Measurements from ENCODE around the gene C4orf17.

Gene C4orf17

GRCh38 chr4:99571883-99572282 lies 61.1 kb downstream of the C4orf17 start:
- no peak overlapping the region for H4K5ac ChIP-seq (ENCODE audit: low read length)
- H3K4ac ChIP-seq (ENCODE audit: low read depth, low read length) = no peak overlapping the region
- no peak overlapping the region for H2BK5ac ChIP-seq (ENCODE audit: low read length)
- no peak for DNase-seq
- H3K27ac ChIP-seq (ENCODE audit: low read depth, low read length) = no peak overlapping the region
- no peak overlapping the region for H2BK15ac ChIP-seq (replicated peaks; ENCODE audit: low read depth)
- H4K8ac ChIP-seq (ENCODE audit: low read depth, low read length) = no peak overlapping the region
- no peaks in the 10 kb centered on the region for H3K79me2 ChIP-seq (ENCODE audit: control insufficient read depth, insufficient read depth, low read length)
- no peak overlapping the region for H3K9ac ChIP-seq (ENCODE audit: low read length)
- no peak overlapping the region for H3K56ac ChIP-seq (ENCODE audit: low read length)
- H2BK120ac ChIP-seq (ENCODE audit: low read depth, low read length) = no peak overlapping the region
- H3K18ac ChIP-seq (ENCODE audit: low read length) = no peak overlapping the region
- H3K4me3 ChIP-seq (ENCODE audit: low read length) = no peak overlapping the region
- H3K79me1 ChIP-seq (ENCODE audit: low read length) = no peaks in the 10 kb centered on the region
- no peaks in the 10 kb centered on the region for H3K4me1 ChIP-seq (ENCODE audit: control insufficient read depth, low read depth, low read length)
- H3K36me3 ChIP-seq (ENCODE audit: control insufficient read depth, insufficient read depth, low read length) = no peaks in the 10 kb centered on the region
- H3K27me3 ChIP-seq (ENCODE audit: insufficient read depth, low read length, poor library complexity) = no peaks in the 10 kb centered on the region
- H2AK5ac ChIP-seq (ENCODE audit: low read length) = no peak overlapping the region
- no CpG with 5 or more reads among the region's 1 CpG for whole genome bisulfite sequencing (ENCODE audit: extremely low coverage, insufficient coverage, low lambda C conversion rate)
- no peak overlapping the region for H3K23ac ChIP-seq (ENCODE audit: low read length)
- H3K4me2 ChIP-seq (ENCODE audit: low read length) = no peak overlapping the region

DNA sequence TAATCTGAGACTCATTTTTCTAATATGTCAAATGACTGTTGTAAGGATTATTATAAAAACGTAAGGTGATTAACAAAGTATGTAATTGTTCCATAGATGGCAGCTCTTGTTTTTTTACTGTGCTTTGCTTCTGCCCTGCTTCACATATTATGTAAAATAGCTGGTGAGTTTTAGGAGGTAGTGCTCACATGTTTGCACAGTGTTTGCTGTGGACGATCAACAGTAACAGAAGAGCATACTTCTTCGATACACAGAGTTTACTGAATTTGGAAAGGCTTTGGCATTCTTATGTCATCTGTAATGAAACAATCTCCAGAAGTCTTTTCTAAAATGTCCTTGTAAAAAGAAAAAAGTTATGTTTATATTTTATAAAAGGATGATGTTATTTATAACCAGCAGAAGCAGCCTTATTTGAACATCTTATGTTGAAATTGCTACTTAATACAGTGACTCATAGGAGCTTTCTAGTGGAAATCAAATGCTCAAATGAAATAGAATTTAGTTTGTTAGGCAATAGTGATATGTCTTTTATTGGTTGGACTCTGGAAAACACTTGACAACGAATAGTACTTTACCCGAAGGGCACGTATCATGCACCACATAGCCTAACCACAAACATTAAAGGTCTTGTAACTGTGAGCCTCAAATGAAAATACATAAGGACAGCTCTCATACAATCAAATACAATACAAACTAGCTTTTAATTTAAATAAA lies 61.9 kb downstream of the C4orf17 start:
- no peak overlapping the region for H4K5ac ChIP-seq (ENCODE audit: low read length)
- H4K8ac ChIP-seq (ENCODE audit: low read depth, low read length) = no peak overlapping the region
- no peak overlapping the region for H2BK15ac ChIP-seq (replicated peaks; ENCODE audit: low read depth)
- no peaks in the 10 kb centered on the region for H3K36me3 ChIP-seq (ENCODE audit: control insufficient read depth, insufficient read depth, low read length)
- no peaks in the 10 kb centered on the region for H3K79me2 ChIP-seq (ENCODE audit: control insufficient read depth, insufficient read depth, low read length)
- H3K27me3 ChIP-seq (ENCODE audit: insufficient read depth, low read length, poor library complexity) = no peaks in the 10 kb centered on the region
- no peak overlapping the region for H2BK120ac ChIP-seq (ENCODE audit: low read depth, low read length)
- no peak overlapping the region for H2BK5ac ChIP-seq (ENCODE audit: low read length)
- no peak overlapping the region for H3K23ac ChIP-seq (ENCODE audit: low read length)
- no peaks in the 10 kb centered on the region for H3K79me1 ChIP-seq (ENCODE audit: low read length)
- no CpG with 5 or more reads among the region's 6 CpGs for WGBS (ENCODE audit: extremely low coverage, insufficient coverage, low lambda C conversion rate)
- no peak overlapping the region for H3K56ac ChIP-seq (ENCODE audit: low read length)
- DNase-seq = no peak
- no peak overlapping the region for H3K9ac ChIP-seq (ENCODE audit: low read length)
- no peak overlapping the region for H2AK5ac ChIP-seq (ENCODE audit: low read length)
- no peak overlapping the region for H3K27ac ChIP-seq (ENCODE audit: low read depth, low read length)
- H3K4ac ChIP-seq (ENCODE audit: low read depth, low read length) = no peak overlapping the region
- no peak overlapping the region for H3K4me3 ChIP-seq (ENCODE audit: low read length)
- no peak overlapping the region for H3K18ac ChIP-seq (ENCODE audit: low read length)
- no peaks in the 10 kb centered on the region for H3K4me1 ChIP-seq (ENCODE audit: control insufficient read depth, low read depth, low read length)
- no peak overlapping the region for H3K4me2 ChIP-seq (ENCODE audit: low read length)

DNA sequence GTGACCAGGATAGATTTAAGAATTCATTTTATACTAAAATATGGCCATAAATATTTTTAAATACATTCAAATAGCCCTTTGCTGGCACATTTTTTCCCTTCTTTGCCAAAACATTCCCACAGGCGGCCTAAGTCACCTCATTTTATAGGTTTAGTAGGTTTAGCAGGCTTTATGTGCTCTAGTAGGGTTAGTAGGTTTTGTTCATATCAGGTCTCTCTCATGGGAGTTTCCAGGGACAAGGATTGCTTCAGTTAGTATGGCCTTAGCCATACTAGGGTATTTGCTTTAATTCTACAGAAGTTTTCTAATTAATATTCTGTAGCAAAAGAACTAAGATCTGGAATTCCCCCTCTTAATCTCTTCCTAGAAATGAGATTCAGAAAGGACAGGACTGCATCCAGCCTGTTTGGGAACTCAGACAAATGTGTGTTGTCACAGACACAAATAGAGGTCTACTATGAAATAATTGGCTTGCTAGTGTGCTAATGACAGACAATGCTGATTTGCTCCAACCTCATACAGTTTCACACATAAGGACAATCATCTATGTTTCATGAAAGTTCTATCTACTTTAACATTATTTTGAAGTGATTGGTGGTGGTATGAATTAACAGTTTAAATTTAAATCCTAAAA lies 63.0 kb downstream of the C4orf17 start:
- Histone ChIP-seq H2BK5ac (ENCODE audit: low read length) (no peak overlapping the region), H3K4ac (ENCODE audit: low read depth, low read length) (no peak overlapping the region), H3K27ac (ENCODE audit: low read depth, low read length) (no peak overlapping the region), H2BK120ac (ENCODE audit: low read depth, low read length) (no peak overlapping the region), H2AK5ac (ENCODE audit: low read length) (no peak overlapping the region), H3K79me1 (ENCODE audit: low read length) (no peaks in the 10 kb centered on the region), H3K56ac (ENCODE audit: low read length) (no peak overlapping the region), H3K4me2 (ENCODE audit: low read length) (no peak overlapping the region), H3K9ac (ENCODE audit: low read length) (no peak overlapping the region), H3K27me3 (ENCODE audit: insufficient read depth, low read length, poor library complexity) (no peaks in the 10 kb centered on the region), H4K8ac (ENCODE audit: low read depth, low read length) (no peak overlapping the region), H4K5ac (ENCODE audit: low read length) (no peak overlapping the region), H3K36me3 (ENCODE audit: control insufficient read depth, insufficient read depth, low read length) (no peaks in the 10 kb centered on the region), H3K4me3 (ENCODE audit: low read length) (no peak overlapping the region), H2BK15ac (replicated peaks; ENCODE audit: low read depth) (no peak overlapping the region), H3K79me2 (ENCODE audit: control insufficient read depth, insufficient read depth, low read length) (no peaks in the 10 kb centered on the region), H3K18ac (ENCODE audit: low read length) (no peak overlapping the region), H3K23ac (ENCODE audit: low read length) (no peak overlapping the region), H3K4me1 (ENCODE audit: control insufficient read depth, low read depth, low read length) (no peaks in the 10 kb centered on the region)
- no peak for DNase-seq
- WGBS (ENCODE audit: extremely low coverage, insufficient coverage, low lambda C conversion rate) = no CpG with 5 or more reads among the region's 1 CpG

- Histone ChIP-seq H2BK120ac (ENCODE audit: low read depth, low read length) (no peak within 1 kb of the TSS), H2BK5ac (ENCODE audit: low read length) (no peak within 1 kb of the TSS), H3K18ac (ENCODE audit: low read length) (no peak within 1 kb of the TSS), H3K9ac (ENCODE audit: low read length) (no peak within 1 kb of the TSS), H3K56ac (ENCODE audit: low read length) (peak within 1 kb of the TSS; percentile 19), H3K4me1 (ENCODE audit: control insufficient read depth, low read depth, low read length) (no peaks in the 10 kb centered on the region), H2AK5ac (ENCODE audit: low read length) (no peak within 1 kb of the TSS), H4K5ac (ENCODE audit: low read length) (no peak within 1 kb of the TSS), H3K79me1 (ENCODE audit: low read length) (no peaks in the 10 kb centered on the region), H3K23ac (ENCODE audit: low read length) (no peak within 1 kb of the TSS), H3K79me2 (ENCODE audit: control insufficient read depth, insufficient read depth, low read length) (no peaks in the 10 kb centered on the region), H3K4me2 (ENCODE audit: low read length) (no peak within 1 kb of the TSS), H3K4ac (ENCODE audit: low read depth, low read length) (no peak within 1 kb of the TSS), H2BK15ac (replicated peaks; ENCODE audit: low read depth) (no peak within 1 kb of the TSS), H3K4me3 (ENCODE audit: low read length) (no peak within 1 kb of the TSS), H4K8ac (ENCODE audit: low read depth, low read length) (no peak within 1 kb of the TSS), H3K27me3 (ENCODE audit: insufficient read depth, low read length, poor library complexity) (no peaks in the 10 kb centered on the region), H3K36me3 (ENCODE audit: control insufficient read depth, insufficient read depth, low read length) (no peaks in the 10 kb centered on the region), H3K27ac (ENCODE audit: low read depth, low read length) (no peak within 1 kb of the TSS)
- no CpG with 5 or more reads among the region's 3 CpGs for WGBS (ENCODE audit: extremely low coverage, insufficient coverage, low lambda C conversion rate)
- DNase-seq = no peak
Measured at GRCh38 chr4:99574530-99575324, 63.9 kb downstream of the C4orf17 start, which contains the start of gene MTTP. Gene MTTP (plus strand): TSS chr4:99574824. CDS start chr4:99574910, 86 bp downstream.

DNA sequence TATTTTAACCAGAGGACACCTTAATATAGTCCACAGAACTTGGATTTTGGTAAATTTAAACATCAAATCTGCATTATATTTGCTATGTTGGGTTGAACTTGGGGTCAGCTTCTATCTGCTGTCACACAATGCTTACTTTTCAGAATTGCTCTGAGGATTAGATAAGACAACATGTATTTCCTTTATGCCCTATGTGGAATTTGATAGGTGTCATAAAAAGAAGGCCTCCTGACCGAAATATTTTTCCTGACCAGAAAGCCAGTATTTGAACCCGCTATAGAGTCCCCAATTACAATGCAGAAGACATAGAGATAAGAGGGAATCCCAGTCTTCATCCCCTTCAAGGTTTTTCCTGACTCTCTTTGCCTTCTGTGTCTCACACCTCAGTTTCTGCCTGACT lies 67.9 kb downstream of the C4orf17 start:
- H4K5ac ChIP-seq (ENCODE audit: low read length) = no peak overlapping the region
- H3K4me1 ChIP-seq (ENCODE audit: control insufficient read depth, low read depth, low read length) = no peaks in the 10 kb centered on the region
- H3K27ac ChIP-seq (ENCODE audit: low read depth, low read length) = no peak overlapping the region
- no peak overlapping the region for H2BK15ac ChIP-seq (replicated peaks; ENCODE audit: low read depth)
- H3K23ac ChIP-seq (ENCODE audit: low read length) = no peak overlapping the region
- no peak overlapping the region for H3K9ac ChIP-seq (ENCODE audit: low read length)
- H2AK5ac ChIP-seq (ENCODE audit: low read length) = no peak overlapping the region
- H3K4me3 ChIP-seq (ENCODE audit: low read length) = no peak overlapping the region
- H3K18ac ChIP-seq (ENCODE audit: low read length) = no peak overlapping the region
- H4K8ac ChIP-seq (ENCODE audit: low read depth, low read length) = no peak overlapping the region
- H3K4ac ChIP-seq (ENCODE audit: low read depth, low read length) = no peak overlapping the region
- H3K56ac ChIP-seq (ENCODE audit: low read length) = no peak overlapping the region
- H2BK5ac ChIP-seq (ENCODE audit: low read length) = no peak overlapping the region
- no peaks in the 10 kb centered on the region for H3K79me2 ChIP-seq (ENCODE audit: control insufficient read depth, insufficient read depth, low read length)
- WGBS (ENCODE audit: extremely low coverage, insufficient coverage, low lambda C conversion rate) = no CpG with 5 or more reads among the region's 2 CpGs
- H3K27me3 ChIP-seq (ENCODE audit: insufficient read depth, low read length, poor library complexity) = no peaks in the 10 kb centered on the region
- no peak for DNase-seq
- no peaks in the 10 kb centered on the region for H3K36me3 ChIP-seq (ENCODE audit: control insufficient read depth, insufficient read depth, low read length)
- no peak overlapping the region for H2BK120ac ChIP-seq (ENCODE audit: low read depth, low read length)
- no peak overlapping the region for H3K4me2 ChIP-seq (ENCODE audit: low read length)
- H3K79me1 ChIP-seq (ENCODE audit: low read length) = no peaks in the 10 kb centered on the region
